ENCODE measurements around the gene CDK1.

DNA sequence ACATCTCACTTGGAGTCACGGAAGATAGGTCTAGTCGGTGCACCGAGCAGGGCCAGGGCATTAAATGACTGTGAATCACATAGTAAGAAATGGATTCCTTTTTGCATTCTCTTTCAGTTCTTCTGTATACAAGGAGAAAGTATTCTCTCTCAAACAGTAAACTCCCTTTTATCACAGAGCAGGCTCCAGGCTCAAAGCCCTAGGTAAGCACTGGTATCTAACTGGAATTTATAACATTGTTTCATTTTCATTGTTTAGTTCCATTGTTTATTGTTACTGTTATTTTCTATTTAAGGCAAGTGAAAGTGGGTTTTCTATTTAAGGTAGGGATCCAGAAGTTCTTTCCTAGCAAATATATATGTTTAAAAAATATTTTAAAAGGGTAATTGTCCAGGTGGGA is 44.1 kb upstream of the CDK1 start:
- TF ChIP-seq, protein P1, sequence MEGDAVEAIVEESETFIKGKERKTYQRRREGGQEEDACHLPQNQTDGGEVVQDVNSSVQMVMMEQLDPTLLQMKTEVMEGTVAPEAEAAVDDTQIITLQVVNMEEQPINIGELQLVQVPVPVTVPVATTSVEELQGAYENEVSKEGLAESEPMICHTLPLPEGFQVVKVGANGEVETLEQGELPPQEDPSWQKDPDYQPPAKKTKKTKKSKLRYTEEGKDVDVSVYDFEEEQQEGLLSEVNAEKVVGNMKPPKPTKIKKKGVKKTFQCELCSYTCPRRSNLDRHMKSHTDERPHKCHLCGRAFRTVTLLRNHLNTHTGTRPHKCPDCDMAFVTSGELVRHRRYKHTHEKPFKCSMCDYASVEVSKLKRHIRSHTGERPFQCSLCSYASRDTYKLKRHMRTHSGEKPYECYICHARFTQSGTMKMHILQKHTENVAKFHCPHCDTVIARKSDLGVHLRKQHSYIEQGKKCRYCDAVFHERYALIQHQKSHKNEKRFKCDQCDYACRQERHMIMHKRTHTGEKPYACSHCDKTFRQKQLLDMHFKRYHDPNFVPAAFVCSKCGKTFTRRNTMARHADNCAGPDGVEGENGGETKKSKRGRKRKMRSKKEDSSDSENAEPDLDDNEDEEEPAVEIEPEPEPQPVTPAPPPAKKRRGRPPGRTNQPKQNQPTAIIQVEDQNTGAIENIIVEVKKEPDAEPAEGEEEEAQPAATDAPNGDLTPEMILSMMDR (IDR thresholded peaks at IDR 0.05): no peak
- TF ChIP-seq POLR2A (IDR thresholded peaks at IDR 0.05): no peak
- no peak for TF ChIP-seq EP300 (IDR thresholded peaks at IDR 0.05)
